Stimulated activated CD4-positive, alpha-beta T cell treated with anti-CD3 and anti-CD28 coated beads, Interleukin-1b, Interleukin-23, amount 100 ng/mL, for 1 hour (primary cell): ENCODE results near the gene CHAMP1.

ENCODE experiments used
- DNase-seq, 2 donors: peaks; one replicate each; pipeline ENCODE4 v3.0.0-alpha.2; 2020; ENCODE audit warnings: low read depth in 2 of 2

Gene CHAMP1

DNA sequence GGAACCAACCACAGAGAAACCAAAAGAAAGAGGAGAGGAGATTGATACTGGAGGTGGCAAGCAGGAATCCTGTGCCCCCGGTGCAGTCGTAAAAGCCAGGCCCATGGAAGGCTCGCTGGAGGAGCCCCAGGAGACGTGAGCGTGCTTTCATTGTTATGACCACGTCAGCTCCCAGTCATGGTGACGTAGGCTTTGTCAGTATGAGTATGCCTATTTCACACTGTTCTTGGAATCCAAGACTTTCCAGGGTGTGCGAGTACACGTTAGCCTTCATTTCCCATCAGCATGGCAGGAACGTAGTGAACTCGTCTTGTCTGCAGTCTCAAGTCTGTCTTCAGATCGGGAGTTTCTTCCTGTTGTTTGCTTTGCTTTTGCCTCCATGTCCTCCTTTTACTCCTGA lies 15.4 kb upstream of the CHAMP1 start:
- no peak for DNase-seq

GRCh38 chr13:114299604-114300305 lies 14.5 kb upstream of the CHAMP1 start:
- no peak for DNase-seq

GRCh38 chr13:114303700-114304327 lies 10.5 kb upstream of the CHAMP1 start:
- no peak for DNase-seq

GRCh38 chr13:114304346-114305034 lies 9.8 kb upstream of the CHAMP1 start:
- no peak for DNase-seq

- no peak for DNase-seq
Observed at GRCh38 chr13:114309086-114309485, 5.2 kb upstream of the CHAMP1 start.

- DNase-seq, result no peak
Observed at GRCh38 chr13:114309806-114310410, 4.4 kb upstream of the CHAMP1 start.

GRCh38 chr13:114310956-114311355 lies 3.3 kb upstream of the CHAMP1 start:
- DNase-seq, result no peak

DNA sequence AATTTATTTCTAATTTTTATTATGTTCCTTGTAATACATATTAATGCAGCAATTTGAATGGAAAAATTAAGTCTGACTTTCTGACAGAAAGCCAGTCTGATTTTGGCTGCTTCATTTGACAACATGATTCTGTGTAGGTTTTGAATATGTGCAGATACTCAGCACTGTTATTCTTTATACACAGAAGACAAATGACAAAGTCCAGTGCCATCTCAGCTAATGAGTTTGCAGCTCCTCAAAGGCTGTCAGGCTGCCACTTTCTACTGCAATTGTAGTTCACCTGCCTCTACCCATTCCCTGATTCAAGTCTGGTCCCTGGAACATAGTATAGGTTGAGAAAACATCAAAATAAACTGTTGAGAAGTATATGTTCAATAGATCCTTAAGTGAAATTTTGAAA lies 2.9 kb upstream of the CHAMP1 start:
- no peak for DNase-seq

DNA sequence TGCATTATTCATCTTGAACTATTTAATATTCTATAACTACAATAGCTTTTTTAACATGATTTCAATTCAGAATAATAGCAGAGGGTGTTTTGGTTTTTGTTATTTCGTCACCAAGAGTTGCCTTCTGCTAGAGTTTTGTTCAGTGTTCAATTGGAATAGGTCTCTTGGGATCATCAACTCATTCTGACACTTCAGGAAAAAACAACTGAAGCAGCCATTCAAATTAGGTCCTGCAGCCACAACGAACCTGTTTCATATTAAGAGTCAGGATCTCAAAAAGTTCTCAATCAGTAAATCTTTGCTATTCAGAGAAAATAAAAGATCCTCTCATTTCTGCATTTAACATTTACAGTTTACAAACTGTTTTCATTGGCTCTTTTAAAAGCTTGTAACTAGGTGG lies 2.4 kb upstream of the CHAMP1 start:
- DNase-seq, result no peak

DNA sequence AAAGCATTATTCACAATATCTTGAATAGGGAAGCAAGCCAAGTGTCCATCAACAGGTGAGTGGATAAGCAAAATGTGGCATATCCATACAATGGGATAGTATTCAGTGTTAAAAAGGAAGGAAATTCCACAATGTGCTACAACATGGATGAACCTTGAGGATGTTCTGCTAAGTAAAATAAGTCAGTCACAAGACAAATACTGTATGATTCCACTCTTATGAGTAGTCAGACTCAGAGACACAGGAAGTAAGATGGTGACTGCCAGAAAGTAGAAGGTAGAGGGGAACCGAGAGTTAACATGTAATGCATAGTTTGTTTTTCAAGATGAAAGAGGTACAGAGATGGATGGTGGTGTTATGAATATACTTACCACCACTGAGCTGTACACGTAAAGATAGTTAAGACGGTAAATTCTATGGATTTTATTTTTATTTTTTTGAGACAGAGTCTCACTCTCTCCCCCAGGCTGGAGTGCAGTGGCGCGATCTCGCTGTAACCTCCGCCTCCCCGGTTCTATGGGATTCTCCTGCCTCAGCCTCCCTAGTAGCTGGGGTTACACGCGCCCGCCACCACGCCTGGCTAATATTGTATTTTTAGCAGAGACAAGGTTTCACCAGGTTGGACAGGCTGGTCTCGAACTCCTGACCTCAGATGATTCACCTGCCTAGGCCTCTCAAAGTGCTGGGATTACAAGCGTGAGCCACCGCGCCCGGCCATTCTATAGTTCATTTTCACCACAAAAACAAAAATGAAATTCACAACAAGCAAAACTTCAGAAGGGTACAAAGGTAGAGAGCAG lies 1.0 kb upstream of the CHAMP1 start:
- peak in 1 of 2 donors; percentile 11 for DNase-seq

- DNase-seq, result no peak
Observed at GRCh38 chr13:114315074-114315785, 927 bp downstream of the CHAMP1 start.

- no peak for DNase-seq
Observed at GRCh38 chr13:114318624-114319023, 4.3 kb downstream of the CHAMP1 start.

- no peak for DNase-seq
Observed at GRCh38 chr13:114319441-114319913, 5.2 kb downstream of the CHAMP1 start.

GRCh38 chr13:114320065-114320464 lies 5.8 kb downstream of the CHAMP1 start:
- DNase-seq, result no peak

DNA sequence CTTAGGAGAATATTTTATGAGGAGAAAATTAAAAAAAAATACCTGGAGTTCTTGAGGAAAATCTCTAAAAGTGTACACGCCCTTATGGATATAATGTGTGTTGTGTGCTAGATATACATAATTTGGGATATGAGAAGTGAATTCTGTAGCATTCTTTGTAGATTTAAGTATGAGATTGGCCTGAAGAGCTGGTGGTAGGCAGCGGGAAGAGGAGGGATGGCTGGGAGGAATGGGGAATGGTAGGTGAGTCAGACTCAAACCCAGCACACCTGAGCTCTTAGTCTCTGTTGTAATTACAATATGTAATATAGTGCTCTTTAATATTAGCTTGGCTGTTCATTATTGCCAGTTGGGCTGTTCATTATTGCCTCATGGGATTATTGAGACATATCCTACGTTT lies 7.0 kb downstream of the CHAMP1 start:
- no peak for DNase-seq

DNA sequence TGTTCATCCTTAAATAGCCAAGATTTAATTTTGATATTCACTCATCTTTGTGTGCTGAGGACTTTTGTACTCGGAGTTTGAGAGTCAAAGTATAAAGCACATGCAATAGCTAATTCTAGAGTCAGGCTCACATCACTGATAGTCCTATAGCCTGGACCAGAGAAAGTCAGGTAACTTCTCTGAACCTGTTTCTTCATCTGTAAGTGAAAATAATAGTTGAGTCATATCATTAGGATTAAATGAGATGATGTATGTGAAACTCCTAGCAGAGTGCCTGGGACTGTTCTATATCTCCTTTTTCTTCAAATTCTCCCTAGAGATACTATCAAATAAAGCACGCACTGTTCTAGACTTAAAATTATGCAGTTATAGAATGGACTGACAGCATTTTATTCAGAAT lies 9.0 kb downstream of the CHAMP1 start:
- DNase-seq, result no peak

DNA sequence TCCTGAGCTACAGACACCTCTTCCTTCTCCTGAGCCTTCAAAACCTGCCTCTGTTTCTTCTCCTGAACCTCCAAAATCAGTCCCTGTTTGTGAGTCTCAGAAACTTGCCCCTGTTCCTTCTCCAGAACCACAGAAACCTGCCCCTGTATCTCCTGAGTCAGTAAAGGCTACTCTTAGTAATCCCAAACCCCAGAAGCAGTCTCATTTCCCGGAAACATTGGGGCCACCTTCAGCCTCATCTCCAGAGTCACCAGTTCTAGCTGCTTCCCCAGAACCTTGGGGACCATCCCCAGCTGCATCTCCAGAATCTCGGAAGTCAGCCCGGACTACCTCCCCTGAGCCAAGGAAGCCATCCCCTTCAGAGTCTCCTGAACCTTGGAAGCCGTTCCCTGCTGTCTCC lies 10.0 kb downstream of the CHAMP1 start:
- DNase-seq, result no peak

- no peak for DNase-seq
Observed at GRCh38 chr13:114325729-114326128, 11.4 kb downstream of the CHAMP1 start.

DNA sequence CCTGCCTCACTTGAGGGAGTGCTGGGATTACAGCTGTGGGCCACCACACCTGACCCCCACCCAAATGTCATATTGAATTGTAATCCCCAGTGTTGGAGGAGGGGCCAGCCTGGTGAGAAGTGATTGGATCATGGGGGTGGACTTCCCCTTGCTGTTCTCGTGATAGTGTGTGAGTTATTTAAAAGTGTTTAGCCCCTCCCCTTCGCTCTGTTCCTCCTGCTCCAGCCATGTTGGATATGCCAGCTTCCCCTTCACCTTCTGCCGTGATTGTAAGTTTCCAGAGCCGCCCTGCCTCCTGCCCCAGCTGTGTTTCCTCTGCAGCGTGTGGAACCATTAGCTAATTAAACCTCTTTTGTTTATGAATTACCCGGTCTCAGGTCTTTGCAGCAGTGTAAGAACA lies 13.7 kb downstream of the CHAMP1 start:
- DNase-seq, result no peak

DNA sequence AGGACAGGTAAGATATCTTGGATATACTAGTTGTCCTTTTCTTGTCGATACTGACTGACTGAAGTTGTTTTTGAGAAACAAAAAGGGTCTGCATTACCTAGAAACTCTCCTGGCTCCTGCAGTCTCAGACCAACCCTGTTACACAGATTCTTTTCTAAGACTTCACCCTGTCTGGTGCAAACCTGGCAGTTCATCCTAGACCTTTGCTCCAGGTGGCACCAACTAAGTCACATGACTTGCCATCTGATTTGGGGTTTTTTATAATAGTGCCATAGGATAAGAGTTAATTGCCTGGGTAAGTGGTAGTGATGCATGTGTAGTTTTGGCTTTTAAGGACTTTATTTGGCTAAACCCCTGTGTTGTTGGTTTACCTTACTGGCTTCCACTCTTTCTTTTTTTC lies 14.3 kb downstream of the CHAMP1 start:
- no peak for DNase-seq

DNA sequence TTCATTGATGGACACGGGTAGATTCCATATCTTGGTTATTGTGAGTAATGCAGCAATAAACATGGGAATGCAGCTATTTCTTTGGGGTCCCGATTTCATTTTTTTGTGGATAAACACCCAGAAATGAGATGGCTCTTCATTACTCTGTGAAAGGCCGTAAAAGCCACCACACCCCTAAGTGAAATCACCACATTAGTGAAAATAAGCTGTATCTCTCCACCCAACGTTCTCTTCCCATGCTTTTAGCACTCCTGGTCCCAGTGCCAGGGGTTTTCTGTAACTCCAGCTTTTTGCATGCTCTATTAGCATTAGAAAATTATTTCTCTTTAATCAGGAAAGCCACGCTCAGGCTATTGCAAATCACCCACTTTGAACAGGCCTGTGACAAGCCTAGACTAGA lies 15.8 kb downstream of the CHAMP1 start:
- no peak for DNase-seq
